Activated T-cell treated with anti-CD3 and anti-CD28 coated beads for 24 hours (primary cell): Measurements from ENCODE around the gene PDE11A.

ENCODE experiments used
- DNase-seq: peaks from one replicate; pipeline ENCODE4 v3.0.0-alpha.2; 2020; ENCODE audit warnings: low read depth

PDE11A gene

DNA sequence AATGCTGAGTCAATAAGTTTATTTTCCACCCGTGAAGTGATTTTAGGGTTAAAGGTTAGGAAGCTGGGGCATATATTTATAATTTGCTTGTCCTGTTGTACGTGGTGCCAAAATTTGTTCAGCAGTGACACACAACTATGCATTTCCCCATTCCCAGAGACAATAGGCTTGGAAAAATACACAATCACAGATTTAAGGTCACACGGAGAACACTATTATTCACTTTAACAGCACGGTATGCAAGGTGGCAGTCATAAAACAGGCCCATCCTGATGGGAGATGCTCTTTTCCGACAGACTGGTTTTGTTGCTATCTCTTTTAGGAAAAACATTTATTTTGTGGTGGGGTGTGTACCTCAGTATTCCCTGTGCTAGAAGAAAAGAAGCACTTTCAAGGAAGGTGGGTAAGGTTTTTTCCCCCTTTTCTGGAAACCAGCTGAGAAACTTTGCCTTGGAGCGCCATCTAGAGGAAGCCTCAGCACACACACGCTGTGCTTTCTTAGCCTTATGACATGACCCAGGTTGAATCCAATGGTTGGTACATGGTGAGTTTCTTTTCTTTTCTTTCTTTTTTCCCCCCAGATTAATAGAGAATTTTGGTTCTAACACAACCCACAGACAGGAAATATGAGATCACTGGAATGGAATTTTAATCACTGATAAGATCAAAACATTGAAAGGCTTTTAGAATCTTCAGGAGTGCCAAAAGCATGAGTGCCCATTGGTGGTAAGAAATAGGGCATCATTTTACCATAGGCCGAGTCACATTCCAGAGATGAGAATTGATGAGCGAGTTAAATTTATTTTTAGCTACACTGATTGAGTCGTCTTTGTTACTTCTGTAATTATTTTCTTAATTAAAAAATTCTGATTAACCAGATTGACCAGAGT, 347.9 kb downstream of the PDE11A start:
- DNase-seq = peak; percentile 11

DNA sequence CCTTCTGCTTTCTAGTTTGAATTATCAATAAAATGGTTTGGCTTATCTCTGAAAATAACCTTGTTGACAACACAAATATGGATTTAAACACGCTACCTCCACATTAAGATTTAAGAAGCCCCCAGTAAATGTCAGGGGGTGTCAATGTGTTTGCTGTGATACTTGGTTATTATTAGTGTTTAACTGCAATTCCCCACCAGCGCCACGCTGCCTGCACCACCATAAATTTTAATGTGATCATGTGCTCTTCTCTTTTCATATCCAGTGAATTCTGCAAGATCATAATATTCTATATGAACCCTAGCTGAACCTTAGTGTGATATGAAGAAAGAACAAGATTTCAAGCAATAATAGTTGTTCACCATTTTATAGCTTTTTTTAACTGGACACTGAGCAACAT, 349.3 kb downstream of the PDE11A start:
- DNase-seq = no peak

DNA sequence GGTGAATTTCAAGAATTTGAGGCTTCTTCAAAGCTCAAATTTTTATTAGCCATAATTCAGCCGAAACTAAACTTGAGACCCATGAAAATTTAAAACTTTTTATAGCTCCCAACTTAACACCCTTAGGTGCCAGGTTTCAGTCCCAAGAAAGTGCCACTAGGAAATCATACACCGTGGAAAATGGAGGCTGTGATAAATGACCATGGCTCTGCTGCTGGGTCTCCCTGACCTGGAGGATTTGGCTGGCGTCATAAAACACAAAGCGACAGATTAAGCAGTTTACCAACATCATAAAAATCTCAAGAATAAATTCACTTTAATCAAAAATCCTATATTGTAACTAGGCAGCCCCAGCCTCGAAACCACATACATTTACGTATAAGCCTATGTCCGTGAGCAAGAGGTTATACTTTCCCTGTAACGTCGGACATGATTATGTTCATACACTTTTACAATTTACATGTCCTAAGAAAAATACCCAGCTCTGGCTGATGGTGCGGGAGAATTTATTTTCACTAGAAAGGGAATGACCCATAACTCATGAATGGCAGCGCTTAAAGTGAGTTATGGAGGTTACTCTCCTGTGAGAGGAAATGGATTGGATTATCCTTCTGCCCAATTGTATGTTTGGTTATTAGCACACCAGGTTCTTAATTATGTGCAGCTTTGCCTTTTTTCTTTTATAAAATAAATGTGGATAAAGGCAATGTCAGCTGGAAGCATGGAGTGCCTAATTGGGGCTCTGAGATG, 350.6 kb downstream of the PDE11A start:
- DNase-seq = no peak

DNA sequence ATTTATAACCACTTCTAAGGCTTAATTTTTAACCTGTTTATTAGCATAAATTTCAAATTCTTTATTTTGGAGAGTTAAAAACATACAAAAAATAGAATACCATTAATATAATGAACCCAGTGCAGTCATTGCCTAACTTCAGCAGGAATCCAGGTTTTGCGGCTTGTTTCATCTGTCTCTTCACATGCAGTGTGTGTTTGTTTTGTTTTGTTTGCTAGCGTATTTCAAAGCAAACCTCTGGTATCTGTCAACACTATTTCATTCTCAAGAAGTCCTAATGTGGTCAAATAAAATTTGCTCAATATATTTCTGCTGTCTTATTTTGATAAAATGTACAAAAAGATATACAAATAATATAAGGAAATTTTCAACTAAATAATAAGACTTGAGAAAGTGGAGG, 351.5 kb downstream of the PDE11A start:
- DNase-seq = no peak

DNA sequence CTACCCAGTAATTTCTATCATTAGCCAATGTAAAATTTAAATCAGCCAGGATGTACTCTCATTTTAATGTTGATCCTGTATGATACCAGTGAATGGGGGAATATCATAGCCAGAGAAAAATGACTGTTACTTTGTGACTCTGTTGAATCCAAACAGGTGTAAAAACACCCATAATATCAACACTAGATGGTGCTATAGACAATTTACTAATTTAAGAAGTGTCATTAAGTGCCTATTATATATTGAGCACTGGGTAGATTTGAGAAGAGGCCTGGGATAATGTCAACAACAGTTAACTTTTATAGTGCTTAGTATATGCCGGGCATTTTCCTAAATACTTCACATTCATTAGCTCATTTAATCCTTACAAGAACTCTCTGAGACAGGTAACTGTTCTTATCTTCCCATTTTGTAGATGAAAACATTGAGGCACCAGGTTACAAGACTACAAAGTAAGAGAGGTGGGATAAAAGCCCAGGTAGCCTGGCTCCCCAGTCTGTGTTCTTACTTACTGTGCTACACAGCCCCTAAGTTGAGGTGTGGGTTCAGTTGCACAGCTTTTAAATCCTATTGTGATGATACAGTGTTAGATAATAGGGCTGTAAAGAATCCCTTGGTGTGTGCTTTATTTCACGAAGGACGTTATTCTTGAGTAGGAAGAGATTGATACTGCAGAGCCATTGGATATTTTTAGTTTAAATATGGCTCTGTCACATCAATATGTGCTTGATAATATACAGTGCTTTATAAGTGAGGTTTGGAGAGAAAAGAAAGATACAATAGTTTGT, 354.6 kb downstream of the PDE11A start:
- no peak for DNase-seq

DNA sequence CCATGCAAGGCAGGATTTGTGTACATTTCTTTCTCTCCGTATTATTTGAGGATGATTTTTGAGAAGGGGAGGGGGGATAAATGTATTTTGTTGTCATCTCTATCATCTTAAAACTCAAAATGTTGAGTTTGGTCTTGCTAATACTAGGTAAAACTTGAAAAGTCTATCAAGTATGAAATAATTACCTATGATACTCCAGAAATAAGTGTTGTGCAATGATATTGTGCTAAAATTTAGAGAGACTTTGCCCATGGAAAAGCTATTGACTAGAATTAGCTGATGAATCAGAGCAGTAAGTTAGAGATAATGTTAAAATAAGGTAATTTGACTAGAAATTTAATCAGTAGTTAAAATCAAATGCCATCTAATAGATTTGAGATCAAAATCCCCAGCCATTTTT, 356.1 kb downstream of the PDE11A start:
- no peak for DNase-seq

DNA sequence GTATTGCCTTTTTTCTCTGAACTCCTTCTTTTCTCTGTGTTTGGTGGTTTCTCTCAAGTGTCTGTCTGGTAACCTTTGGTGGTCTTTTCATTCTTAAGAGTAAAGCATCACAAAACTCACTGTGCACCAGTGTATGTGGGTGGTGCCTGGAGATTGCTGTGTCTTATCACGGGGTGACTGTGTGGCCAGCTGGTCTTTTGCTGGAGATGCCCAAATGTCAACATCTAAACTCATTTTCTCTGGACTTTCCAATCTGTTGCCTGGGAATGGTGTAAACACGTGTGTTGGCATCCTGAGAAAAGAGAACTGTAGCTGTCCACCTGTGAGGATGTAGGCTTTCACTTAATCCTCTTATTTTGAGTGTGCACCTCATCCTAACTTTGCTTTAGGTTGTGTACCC, 356.8 kb downstream of the PDE11A start:
- no peak for DNase-seq

DNA sequence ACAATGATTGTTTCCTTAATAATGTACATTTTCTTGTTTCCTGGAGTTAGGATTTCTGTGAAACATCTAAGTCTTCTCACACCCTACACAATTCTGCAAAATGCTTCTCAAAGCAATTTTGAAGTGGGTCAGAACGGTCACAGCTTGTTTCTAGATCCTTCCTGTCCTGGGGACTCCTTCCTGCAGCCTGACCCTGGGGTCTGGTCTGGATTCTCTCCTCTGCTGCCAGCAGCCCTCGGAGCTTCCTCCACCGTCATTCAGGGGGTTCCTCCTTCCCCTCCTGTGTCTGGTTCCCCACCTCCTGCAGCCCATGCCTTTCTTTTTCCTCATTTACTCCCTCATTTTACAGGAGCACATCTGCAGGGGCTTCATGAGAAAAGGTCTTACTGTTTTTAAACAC, 357.9 kb downstream of the PDE11A start:
- DNase-seq = no peak

DNA sequence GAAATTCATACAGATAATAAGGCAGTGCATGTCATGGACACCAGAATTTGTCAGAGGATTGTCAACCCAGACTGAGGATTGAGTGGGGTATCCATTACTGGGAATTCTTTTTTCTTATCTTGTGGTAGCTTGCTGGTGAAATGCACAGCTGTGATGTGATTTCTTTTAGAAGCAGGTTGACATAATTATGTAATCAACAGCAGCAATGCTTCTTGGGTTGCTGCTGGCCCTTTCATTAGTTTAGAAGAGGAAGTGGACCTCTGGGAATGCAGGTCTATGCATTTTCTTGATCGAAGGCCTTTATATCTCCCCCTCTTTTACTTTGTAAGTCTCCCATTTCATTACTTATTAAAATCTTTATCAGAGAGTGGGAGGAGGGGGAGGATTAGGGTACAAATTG, 360.1 kb downstream of the PDE11A start:
- no peak for DNase-seq

DNA sequence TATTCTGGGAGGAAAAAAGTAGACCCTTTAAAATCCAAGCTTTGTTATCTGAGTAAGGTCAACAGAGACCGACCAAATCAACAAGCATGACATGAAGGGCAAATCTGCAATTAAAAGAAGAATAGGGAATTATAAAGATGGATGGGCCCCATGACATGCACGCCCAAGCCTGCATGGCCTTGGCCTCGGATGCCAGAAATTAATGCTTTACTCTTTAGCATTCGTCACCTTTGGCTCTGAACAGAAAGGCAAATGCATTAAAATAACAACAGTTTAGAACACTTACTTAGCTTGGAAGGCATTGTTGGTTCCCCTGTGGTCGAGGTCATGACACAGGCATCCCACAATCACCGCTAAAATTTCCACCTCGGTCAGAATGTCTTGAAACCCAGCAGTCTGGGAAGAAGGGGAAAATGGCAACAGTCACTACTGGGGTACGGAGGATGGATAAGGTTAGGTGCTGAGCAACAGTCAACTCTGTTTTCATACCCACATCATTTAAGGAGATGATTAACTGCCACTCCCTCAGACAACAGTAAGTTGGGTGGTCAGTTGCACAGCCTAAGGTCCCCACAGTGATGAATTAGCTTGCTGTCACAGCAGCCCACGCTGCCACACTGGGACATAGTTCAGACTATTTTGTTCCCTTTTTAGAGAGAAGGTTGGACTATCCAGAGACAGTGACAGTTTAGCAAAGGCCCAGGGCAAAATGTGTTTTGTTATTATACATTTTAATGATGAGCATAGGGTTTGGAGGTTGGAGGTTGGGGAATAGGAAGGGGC, 360.9 kb downstream of the PDE11A start:
- DNase-seq = no peak

DNA sequence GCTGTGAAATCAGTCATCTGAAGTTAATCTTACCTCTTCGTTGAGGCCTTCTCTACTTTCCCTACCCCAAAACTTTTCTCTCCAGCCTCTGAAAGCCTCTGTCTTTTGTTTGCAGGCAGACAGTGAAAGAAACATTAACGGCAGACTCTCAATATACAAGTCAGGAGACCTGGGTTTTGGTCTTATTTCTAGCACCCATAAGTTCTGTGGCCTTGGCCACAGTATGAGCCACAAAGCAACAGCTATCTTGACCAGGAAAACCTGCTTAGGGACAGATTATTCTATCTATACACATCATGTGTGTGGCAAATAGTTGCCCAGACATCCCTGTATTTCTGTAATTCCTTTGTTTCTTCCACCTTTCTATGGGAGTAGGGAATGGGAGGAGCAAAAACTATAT, 361.7 kb downstream of the PDE11A start:
- no peak for DNase-seq

DNA sequence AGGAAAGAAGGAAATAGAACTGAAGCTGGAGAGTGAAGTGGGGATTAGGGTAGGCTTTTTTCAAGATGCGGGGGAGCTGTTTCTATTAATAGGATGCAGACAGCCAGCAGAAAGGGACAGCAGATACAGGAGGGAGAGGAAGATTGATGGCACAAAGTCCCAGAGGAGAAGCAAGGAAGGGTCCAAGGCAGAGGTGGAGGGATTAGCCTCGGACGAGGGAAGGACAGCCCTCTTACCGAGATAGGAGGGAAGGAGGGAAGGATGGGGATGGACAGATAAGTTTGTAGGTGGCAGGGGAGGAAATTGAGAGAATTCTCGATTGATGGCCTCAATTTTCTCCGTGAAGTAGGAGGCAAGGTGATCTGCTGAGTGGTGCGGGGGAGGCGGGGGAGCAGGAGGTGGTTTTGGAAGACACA, 362.6 kb downstream of the PDE11A start:
- no peak for DNase-seq

DNA sequence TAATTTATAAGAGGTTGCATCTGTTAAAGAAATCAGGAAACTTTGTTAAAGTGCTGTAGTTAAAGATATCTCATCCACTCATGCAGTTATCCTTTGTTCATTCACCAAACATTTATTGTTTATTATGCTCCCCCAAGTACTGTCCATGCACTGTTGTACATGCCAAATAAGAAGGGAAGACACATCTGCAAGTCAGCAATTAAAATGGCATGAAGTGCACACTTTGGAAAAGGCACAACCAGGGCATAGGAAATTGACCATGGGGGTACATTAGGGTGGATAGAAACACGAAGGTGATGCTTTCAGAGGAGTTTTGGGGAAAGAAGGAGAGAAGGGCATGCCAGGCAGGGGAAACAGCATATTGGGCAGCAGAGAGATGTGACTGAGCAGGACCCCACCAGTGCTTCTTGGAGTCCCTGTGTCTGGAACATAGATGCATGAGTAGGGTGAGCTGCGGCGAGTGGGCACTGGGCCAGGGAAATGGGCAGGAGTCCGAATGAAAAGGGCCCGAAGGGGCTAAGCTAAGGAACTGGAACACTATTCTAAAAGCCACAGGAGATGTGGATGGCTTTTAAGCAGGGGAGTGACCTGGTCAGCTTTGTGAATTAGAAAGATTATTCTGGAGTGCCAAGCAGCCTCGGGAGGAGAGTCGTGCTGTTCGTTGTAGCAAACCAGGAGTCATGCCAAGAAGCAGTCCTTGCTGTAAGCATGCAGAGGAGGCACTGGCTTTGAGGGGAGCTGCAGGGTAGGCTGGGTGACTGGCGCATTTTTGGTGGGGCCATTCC, 363.7 kb downstream of the PDE11A start:
- no peak for DNase-seq

DNA sequence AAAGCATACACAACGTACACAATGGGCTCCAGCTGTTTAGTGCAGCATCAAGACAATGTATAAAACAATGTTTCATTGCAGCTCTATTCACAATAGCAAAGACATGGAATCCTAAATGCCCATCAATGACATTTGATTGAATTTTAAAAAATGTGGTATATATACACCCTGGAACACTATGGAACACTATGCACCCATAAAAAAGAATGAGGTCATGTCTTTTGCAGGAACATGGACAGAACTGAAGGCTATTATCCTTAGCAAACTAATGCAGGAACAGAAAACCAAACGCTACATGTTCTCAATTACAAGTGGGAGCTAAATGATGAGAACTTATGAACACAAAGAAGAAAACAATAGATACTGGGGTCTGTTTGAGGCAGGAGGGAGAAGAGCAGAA, 364.5 kb downstream of the PDE11A start:
- DNase-seq = no peak

DNA sequence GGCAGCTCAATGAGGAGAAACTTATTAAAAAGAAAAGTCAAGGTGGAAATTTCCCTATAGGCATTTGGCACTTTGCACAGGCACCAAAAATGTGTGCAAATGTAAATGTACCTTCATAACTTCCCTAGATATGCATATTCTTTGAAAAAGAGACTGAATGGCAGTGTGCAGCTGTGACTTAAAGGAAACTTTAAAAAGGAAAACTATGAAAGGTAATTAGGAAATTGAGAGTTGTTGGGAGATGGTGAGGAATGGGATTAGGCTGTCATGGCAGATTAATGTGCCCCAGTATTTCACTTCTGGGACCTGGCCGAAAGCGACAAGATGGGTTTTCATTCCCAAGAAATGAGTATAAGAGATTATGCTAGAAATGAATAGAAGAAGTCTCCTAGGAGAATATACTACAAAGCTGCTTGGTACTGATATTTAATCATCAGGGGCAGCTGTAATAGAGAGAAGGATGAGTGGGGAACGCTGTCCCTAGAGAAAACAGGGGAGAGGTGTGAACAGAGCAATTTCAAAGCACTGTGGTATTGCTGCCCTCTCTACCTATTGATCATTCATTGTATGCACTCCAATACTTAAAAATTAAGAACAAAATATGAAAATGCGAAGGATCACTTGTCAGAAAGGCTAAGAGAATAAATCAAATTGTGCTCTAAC, 366.9 kb downstream of the PDE11A start:
- no peak for DNase-seq

DNA sequence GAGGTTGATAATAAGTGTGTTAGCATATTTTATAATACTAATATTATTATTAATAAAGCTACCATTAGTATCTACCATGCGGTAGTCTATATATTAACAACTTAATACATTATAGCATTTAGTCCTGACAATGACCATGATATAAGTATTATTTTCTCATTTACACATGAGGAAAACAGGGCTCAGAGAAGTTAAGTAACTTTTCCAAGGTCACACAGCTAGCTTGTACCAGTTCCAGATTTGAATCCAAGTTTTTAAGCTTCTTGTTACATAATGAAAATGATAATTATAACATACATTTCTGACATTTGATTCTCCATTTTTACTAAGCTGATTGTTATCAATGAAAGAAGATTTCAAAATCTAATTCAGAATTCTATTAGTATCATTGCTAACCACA, 369.4 kb downstream of the PDE11A start:
- DNase-seq = no peak

DNA sequence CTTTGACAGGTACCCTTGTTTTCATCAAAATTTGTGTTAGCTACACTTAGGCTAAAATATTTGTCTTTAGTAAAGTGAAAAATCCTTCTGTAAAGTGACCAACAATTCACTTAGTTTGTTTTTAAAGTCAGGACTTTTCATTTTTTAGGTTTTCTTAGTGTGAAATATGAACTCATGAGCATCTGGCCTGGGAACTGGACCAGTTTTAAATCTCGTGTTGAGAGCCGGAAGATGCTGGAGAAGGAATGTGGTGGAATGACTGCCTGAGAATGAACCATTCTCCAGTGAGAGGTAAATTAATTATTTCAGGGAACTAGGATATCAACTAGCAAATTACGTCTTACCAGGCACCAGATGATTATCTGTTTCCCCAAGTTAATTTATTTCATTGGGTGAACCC, 374.3 kb downstream of the PDE11A start:
- no peak for DNase-seq

DNA sequence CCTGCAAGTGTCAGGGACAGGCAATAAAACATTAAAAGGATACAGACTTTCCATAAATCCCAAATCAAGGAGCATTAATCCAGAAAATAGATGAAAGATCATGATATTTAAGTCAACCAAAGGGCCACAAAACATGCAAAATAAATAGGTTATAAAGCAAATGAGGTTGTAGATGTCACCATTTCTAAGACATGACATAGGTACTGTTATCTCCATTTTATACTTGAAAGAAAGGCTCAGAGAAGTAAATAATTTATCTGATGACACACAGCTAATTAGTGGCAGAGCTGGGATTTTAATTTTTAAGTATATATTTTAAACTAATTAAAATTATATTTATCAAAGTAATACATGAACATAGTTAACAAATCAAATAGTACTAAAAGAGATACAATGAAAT, 378.2 kb downstream of the PDE11A start:
- DNase-seq = no peak

DNA sequence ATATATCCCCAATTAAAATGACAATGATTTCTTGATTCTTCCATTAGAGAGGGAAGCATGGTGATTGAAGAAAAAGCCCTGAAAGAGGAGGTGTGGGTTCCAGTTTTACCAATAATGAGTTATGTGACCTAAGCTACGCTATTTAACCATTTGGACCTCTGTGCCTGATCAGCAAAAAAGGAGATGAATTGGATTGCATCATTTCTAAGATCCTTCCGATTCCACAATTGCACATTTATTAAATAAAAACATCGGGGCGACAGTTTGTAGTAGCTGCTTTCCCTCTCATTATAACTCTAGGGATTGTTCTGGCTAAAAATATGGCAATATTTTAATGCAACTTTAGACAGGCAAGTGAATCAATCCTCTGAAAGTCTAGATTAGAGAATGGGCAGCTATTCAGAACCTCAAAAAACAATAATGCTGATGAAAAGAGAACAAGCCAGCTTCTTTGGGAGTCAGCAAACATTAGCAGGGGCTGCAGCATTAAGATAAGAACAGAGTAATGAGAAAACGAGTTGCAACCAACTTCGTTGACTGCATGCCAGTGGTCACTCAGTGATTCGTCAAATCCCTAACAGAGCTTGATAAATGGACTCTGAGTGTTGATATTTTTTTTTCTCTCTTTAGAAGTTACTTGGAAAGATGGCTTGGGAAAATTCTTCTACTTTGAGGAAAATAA, 378.8 kb downstream of the PDE11A start:
- no peak for DNase-seq

DNA sequence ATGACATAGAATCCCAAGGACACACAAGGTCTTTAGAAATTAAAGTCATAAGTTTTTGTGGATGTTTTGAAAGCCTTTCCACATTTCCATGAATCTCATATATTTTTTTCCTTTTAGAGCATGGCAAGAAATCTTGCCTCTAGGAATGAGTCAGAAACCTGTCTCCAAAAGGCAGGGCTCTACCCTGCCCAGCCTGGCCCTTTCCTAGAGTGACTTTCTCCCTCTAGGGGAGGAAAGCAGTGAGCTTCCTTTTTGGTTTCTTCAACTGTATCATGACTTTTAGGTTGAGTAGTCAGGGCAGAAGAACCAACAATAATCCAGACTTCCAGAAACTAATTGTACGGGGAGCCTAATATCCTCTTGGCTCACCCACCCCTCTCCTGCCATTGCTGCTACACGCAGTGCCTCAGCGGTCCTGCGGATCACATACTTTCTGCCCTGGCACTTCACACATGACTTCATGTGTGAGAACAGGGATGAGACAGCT, 379.8 kb downstream of the PDE11A start:
- no peak for DNase-seq
